Memory B cell (primary cell): ENCODE results near the gene MAP7D1.
A peak's percentile ranks its signal among the peaks of the same experiment; 100 is the strongest.

Experiments
- ATAC-seq: fragments of 150-1000 bp; cut with Tn5 transposase; 2 replicates; pipeline ENCODE4 v1.10.0; 2021; ENCODE audit warnings: low read depth, mild to moderate bottlenecking, moderate library complexity
- DNase-seq, 2 donors: peaks; one replicate each; pipeline ENCODE4 v3.0.0; 2022; ENCODE audit warnings: low spot score in 2 of 2
- H3K27ac Mint-ChIP-seq: one replicate; pipeline ENCODE4 v1.8.0; 2022; ENCODE audit warnings: mild to moderate bottlenecking, moderate library complexity, mixed read lengths
- H3K27me3 Mint-ChIP-seq: one replicate; pipeline ENCODE4 v1.8.0; 2022; ENCODE audit warnings: mixed read lengths
- H3K36me3 Mint-ChIP-seq: one replicate; pipeline ENCODE4 v1.8.0; 2022; ENCODE audit warnings: mild to moderate bottlenecking, mixed read lengths
- H3K4me1 Mint-ChIP-seq: one replicate; pipeline ENCODE4 v1.8.0; 2022; ENCODE audit warnings: mixed read lengths
- H3K4me3 Mint-ChIP-seq: one replicate; pipeline ENCODE4 v1.8.0; 2022; ENCODE audit warnings: mild to moderate bottlenecking, moderate library complexity, mixed read lengths
- H3K9me3 Mint-ChIP-seq: one replicate; pipeline ENCODE4 v1.8.0; 2022; ENCODE audit warnings: mixed read lengths

MAP7D1 gene

GRCh38 chr1:36161641-36162531 is 5.9 kb downstream of the MAP7D1 start:
- ATAC-seq = peak; percentile 91
- no peaks in the 10 kb centered on the region for H3K9me3 Mint-ChIP-seq
- H3K27ac Mint-ChIP-seq = peak overlapping the region; percentile 96
- peak; percentile 56 to 68 for DNase-seq
- peaks cover 4% of the 10 kb centered on the region for H3K36me3 Mint-ChIP-seq
- H3K27me3 Mint-ChIP-seq = no peaks in the 10 kb centered on the region
- peaks cover 56% of the 10 kb centered on the region for H3K4me1 Mint-ChIP-seq
- peak overlapping the region; percentile 70 for H3K4me3 Mint-ChIP-seq

GRCh38 chr1:36162680-36163239 is 6.8 kb downstream of the MAP7D1 start:
- Mint-ChIP-seq H3K4me3 (no peak overlapping the region), H3K4me1 (peaks cover 54% of the 10 kb centered on the region), H3K9me3 (no peaks in the 10 kb centered on the region), H3K27me3 (no peaks in the 10 kb centered on the region), H3K36me3 (peaks cover 4% of the 10 kb centered on the region), H3K27ac (peak overlapping the region; percentile 96)
- ATAC-seq (no peak), DNase-seq (no peak)

- Mint-ChIP-seq H3K4me3 (no peak overlapping the region), H3K36me3 (peaks cover 4% of the 10 kb centered on the region), H3K27me3 (no peaks in the 10 kb centered on the region), H3K27ac (no peak overlapping the region), H3K9me3 (no peaks in the 10 kb centered on the region), H3K4me1 (peaks cover 47% of the 10 kb centered on the region)
- no peak for DNase-seq
- ATAC-seq = no peak
Measured at GRCh38 chr1:36163426-36163825, 7.5 kb downstream of the MAP7D1 start.

GRCh38 chr1:36164361-36164760 is 8.4 kb downstream of the MAP7D1 start:
- Mint-ChIP-seq H3K27ac (no peak overlapping the region), H3K27me3 (no peaks in the 10 kb centered on the region), H3K36me3 (peaks cover 4% of the 10 kb centered on the region), H3K4me1 (peaks cover 42% of the 10 kb centered on the region), H3K4me3 (no peak overlapping the region), H3K9me3 (no peaks in the 10 kb centered on the region)
- ATAC-seq = no peak
- no peak for DNase-seq

- DNase-seq (no peak), ATAC-seq (no peak)
- H3K36me3 Mint-ChIP-seq = peaks cover 4% of the 10 kb centered on the region
- no peaks in the 10 kb centered on the region for H3K9me3 Mint-ChIP-seq
- H3K4me1 Mint-ChIP-seq = peaks cover 38% of the 10 kb centered on the region
- no peak overlapping the region for H3K4me3 Mint-ChIP-seq
- H3K27ac Mint-ChIP-seq = no peak overlapping the region
- no peaks in the 10 kb centered on the region for H3K27me3 Mint-ChIP-seq
Measured at GRCh38 chr1:36165145-36165544, 9.2 kb downstream of the MAP7D1 start.

- Mint-ChIP-seq H3K27ac (no peak overlapping the region), H3K36me3 (peaks cover 5% of the 10 kb centered on the region), H3K4me1 (peaks cover 33% of the 10 kb centered on the region), H3K4me3 (no peak overlapping the region), H3K27me3 (no peaks in the 10 kb centered on the region), H3K9me3 (no peaks in the 10 kb centered on the region)
- DNase-seq (no peak), ATAC-seq (no peak)
Measured at GRCh38 chr1:36166136-36166535, 10.2 kb downstream of the MAP7D1 start.

GRCh38 chr1:36166938-36167905 is 11.3 kb downstream of the MAP7D1 start:
- H3K27ac Mint-ChIP-seq = peak overlapping the region; percentile 2
- peaks cover 8% of the 10 kb centered on the region for H3K36me3 Mint-ChIP-seq
- DNase-seq = no peak
- H3K4me3 Mint-ChIP-seq = no peak overlapping the region
- ATAC-seq = no peak
- no peaks in the 10 kb centered on the region for H3K9me3 Mint-ChIP-seq
- no peaks in the 10 kb centered on the region for H3K27me3 Mint-ChIP-seq
- H3K4me1 Mint-ChIP-seq = peaks cover 22% of the 10 kb centered on the region

GRCh38 chr1:36168514-36168913 is 12.6 kb downstream of the MAP7D1 start:
- peaks cover 14% of the 10 kb centered on the region for H3K36me3 Mint-ChIP-seq
- no peak overlapping the region for H3K4me3 Mint-ChIP-seq
- no peak for DNase-seq

GRCh38 chr1:36170643-36171412 is 14.9 kb downstream of the MAP7D1 start:
- peaks cover 21% of the 10 kb centered on the region for H3K36me3 Mint-ChIP-seq
- DNase-seq = no peak
- no peaks in the 10 kb centered on the region for H3K9me3 Mint-ChIP-seq
- no peaks in the 10 kb centered on the region for H3K27me3 Mint-ChIP-seq
- no peak overlapping the region for H3K27ac Mint-ChIP-seq
- H3K4me1 Mint-ChIP-seq = peaks cover 22% of the 10 kb centered on the region
- ATAC-seq = no peak
- H3K4me3 Mint-ChIP-seq = no peak overlapping the region

More at GRCh38 chr1:36168514-36168913, 12.6 kb downstream of the MAP7D1 start:
- H3K27me3 Mint-ChIP-seq = no peaks in the 10 kb centered on the region
- peaks cover 17% of the 10 kb centered on the region for H3K4me1 Mint-ChIP-seq
- ATAC-seq = no peak
- peak overlapping the region; percentile 2 for H3K27ac Mint-ChIP-seq
- H3K9me3 Mint-ChIP-seq = no peaks in the 10 kb centered on the region

GRCh38 chr1:36172017-36172747 is 16.2 kb downstream of the MAP7D1 start:
- ATAC-seq (no peak), DNase-seq (no peak)
- Mint-ChIP-seq H3K36me3 (peaks cover 19% of the 10 kb centered on the region), H3K27ac (no peak overlapping the region), H3K4me3 (no peak overlapping the region), H3K9me3 (no peaks in the 10 kb centered on the region), H3K4me1 (peaks cover 15% of the 10 kb centered on the region), H3K27me3 (no peaks in the 10 kb centered on the region)

- Mint-ChIP-seq H3K27ac (no peak overlapping the region), H3K4me1 (peaks cover 15% of the 10 kb centered on the region), H3K4me3 (no peak overlapping the region), H3K36me3 (peaks cover 22% of the 10 kb centered on the region), H3K9me3 (no peaks in the 10 kb centered on the region), H3K27me3 (no peaks in the 10 kb centered on the region)
- DNase-seq = no peak
- ATAC-seq = no peak
Measured at GRCh38 chr1:36172983-36173382, 17.0 kb downstream of the MAP7D1 start.

GRCh38 chr1:36174713-36175112 is 18.8 kb downstream of the MAP7D1 start:
- H3K4me1 Mint-ChIP-seq = peaks cover 15% of the 10 kb centered on the region
- no peaks in the 10 kb centered on the region for H3K9me3 Mint-ChIP-seq
- peaks cover 28% of the 10 kb centered on the region for H3K36me3 Mint-ChIP-seq
- DNase-seq = no peak
- H3K27me3 Mint-ChIP-seq = no peaks in the 10 kb centered on the region
- H3K4me3 Mint-ChIP-seq = peak overlapping the region; percentile 43
- ATAC-seq = no peak
- H3K27ac Mint-ChIP-seq = peak overlapping the region; percentile 76
